Lower lobe of right lung (tissue), 2 donors: ENCODE data around the gene ATP8A1. TPM values are rescaled to one million over a fixed set of nuclear protein-coding genes. Genes with fewer than 3 reads are reported as not detected.
"Not testable (repeated sequence)": the region's sequence is repeated elsewhere in the genome, so short reads cannot be mapped to it uniquely, and the experiment has no call there.

Experiments
- ATAC-seq, 2 donors: fragments of 200-7000 bp; cut with Tn5 transposase; one replicate each; pipeline ENCODE4 v1.9.1; 2020 to 2022; ENCODE audit warnings: mild to moderate bottlenecking in 2 of 2, moderate library complexity in 2 of 2
- DNase-seq: peaks from one replicate; pipeline ENCODE4 v3.0.0-alpha.2; 2020
- H3K27ac ChIP-seq: fragments of 200-600 bp; one replicate; pipeline ENCODE4 v1.8.0; 2022
- H3K27me3 ChIP-seq: fragments of 200-600 bp; one replicate; pipeline ENCODE4 v1.8.0; 2022; ENCODE audit warnings: low read depth
- H3K36me3 ChIP-seq: fragments of 200-600 bp; one replicate; pipeline ENCODE4 v1.8.0; 2022; ENCODE audit warnings: mild to moderate bottlenecking
- H3K4me1 ChIP-seq: fragments of 200-600 bp; one replicate; pipeline ENCODE4 v1.8.0; 2022
- H3K4me3 ChIP-seq: fragments of 200-600 bp; one replicate; pipeline ENCODE4 v1.8.0; 2022; ENCODE audit warnings: mild to moderate bottlenecking
- H3K9me3 ChIP-seq: fragments of 200-600 bp; one replicate; pipeline ENCODE4 v1.8.0; 2022
- intact Hi-C: fragments of 100-400 bp; cut with DNase I; formaldehyde crosslinking; loops from one replicate; pipeline ENCODE4 v1.11.0; 2022
- total RNA-seq: library from RNA; stranded (reverse); fragmentation: NEBNext Ultra II Directional; extraction: Animal tissue kit (Norgen Biotek cat#: 25700); gene quantifications from one replicate; pipeline ENCODE4 v1.2.1, GENCODE V29; 2021
- TF ChIP-seq, protein P1 (sequence below): fragments of 200-600 bp; IDR thresholded peaks from one replicate; pipeline ENCODE4 v1.8.0; 2022; ENCODE audit warnings: antibody characterized with exemption, mild to moderate bottlenecking
- donor health status: DM: no; HTN: yes; CAD: no; lungs with severe emphysema.

Gene ATP8A1
- total RNA-seq, 1 donor from 2014 or later, result 84.7 TPM

DNA sequence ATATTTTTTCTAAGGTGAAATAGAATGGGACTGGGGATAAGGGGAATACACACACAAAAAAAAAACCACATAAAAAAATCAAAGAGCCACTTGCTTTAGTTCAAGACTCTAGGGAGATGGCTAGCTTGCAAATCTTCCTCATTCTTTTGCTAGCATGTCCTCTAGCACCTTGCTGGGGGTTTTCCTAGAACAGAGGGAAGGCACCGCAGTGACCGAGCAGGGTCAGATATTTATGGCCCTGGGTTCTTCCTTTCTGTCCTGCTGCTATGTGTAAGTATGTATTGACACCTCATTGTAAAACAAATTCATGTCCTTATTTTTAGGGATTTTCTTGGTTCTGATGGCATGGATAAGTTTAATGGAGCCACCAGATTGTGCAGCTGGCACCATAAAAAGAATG is 178.4 kb downstream of the ATP8A1 start:
- DNase-seq (no peak), ATAC-seq (no peak)
- no peaks in the 10 kb centered on the region for H3K27me3 ChIP-seq
- no peaks in the 10 kb centered on the region for H3K9me3 ChIP-seq
- intact Hi-C loops, result no loop called here
- TF ChIP-seq, protein P1, sequence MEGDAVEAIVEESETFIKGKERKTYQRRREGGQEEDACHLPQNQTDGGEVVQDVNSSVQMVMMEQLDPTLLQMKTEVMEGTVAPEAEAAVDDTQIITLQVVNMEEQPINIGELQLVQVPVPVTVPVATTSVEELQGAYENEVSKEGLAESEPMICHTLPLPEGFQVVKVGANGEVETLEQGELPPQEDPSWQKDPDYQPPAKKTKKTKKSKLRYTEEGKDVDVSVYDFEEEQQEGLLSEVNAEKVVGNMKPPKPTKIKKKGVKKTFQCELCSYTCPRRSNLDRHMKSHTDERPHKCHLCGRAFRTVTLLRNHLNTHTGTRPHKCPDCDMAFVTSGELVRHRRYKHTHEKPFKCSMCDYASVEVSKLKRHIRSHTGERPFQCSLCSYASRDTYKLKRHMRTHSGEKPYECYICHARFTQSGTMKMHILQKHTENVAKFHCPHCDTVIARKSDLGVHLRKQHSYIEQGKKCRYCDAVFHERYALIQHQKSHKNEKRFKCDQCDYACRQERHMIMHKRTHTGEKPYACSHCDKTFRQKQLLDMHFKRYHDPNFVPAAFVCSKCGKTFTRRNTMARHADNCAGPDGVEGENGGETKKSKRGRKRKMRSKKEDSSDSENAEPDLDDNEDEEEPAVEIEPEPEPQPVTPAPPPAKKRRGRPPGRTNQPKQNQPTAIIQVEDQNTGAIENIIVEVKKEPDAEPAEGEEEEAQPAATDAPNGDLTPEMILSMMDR, result no peak
- no peak overlapping the region for H3K27ac ChIP-seq
- H3K4me1 ChIP-seq, result no peaks in the 10 kb centered on the region
- no peaks in the 10 kb centered on the region for H3K36me3 ChIP-seq
- H3K4me3 ChIP-seq, result no peak overlapping the region

DNA sequence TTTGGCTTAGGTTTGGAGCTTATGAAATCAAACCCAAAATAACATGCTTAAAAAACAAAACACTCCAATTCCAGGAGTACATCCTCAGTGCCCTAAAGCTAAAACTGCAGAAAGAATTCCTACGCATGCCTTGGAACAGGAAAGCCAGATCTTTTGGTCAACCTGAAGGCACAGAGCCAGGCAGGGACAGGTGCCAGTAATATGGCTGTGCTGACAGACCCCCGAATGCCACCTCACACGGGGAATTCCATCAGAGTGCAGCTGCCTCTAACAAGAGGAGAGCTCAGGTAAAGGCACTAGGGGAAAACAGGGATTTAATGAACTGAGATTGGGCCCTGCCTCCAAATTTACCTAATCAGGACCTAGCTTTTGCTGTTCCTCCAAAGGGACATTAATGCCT is 182.5 kb downstream of the ATP8A1 start:
- peak in 1 of 2 donors; percentile 30 for ATAC-seq
- no peaks in the 10 kb centered on the region for H3K36me3 ChIP-seq
- intact Hi-C loops, result no loop called here
- H3K9me3 ChIP-seq, result no peaks in the 10 kb centered on the region
- no peak overlapping the region for H3K4me3 ChIP-seq
- no peak overlapping the region for H3K27ac ChIP-seq
- no peak for DNase-seq
- H3K27me3 ChIP-seq, result no peaks in the 10 kb centered on the region
- TF ChIP-seq, protein P1, result no peak
- no peaks in the 10 kb centered on the region for H3K4me1 ChIP-seq

DNA sequence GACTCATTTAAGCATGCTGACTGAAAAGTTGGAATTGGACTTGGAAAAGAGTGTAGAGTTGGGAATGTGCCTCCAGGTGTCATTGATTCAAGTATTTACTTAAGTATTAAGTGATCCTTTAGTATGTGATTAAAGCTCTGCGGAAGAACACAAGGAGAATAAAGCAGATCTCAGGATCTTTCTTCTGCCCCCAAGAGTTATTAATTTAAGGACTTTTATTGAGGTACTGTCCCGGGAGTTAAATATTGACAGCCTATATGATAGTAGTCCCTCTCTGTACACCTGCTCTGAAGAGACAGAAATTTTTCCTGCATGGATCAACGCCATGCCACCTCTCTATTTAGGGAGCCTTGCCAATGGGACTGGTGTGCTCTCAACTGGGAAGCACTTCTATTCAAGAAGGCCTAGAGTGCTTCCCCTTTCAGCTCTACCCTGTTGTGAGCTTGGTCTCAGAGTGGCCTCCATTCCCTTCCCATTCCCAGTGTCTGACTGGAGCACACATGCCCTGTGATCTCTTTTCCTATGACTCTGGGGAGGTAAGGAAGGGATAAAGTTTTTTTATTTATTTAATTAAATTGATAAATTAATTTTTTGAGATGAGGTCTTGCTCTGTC is 183.7 kb downstream of the ATP8A1 start:
- intact Hi-C loops, result no loop called here
- Histone ChIP-seq H3K27ac (no peak overlapping the region), H3K4me1 (no peaks in the 10 kb centered on the region), H3K27me3 (no peaks in the 10 kb centered on the region), H3K4me3 (no peak overlapping the region), H3K9me3 (no peaks in the 10 kb centered on the region), H3K36me3 (no peaks in the 10 kb centered on the region)
- TF ChIP-seq, protein P1, result no peak
- DNase-seq (no peak), ATAC-seq (peak; percentile 71 to 73)

DNA sequence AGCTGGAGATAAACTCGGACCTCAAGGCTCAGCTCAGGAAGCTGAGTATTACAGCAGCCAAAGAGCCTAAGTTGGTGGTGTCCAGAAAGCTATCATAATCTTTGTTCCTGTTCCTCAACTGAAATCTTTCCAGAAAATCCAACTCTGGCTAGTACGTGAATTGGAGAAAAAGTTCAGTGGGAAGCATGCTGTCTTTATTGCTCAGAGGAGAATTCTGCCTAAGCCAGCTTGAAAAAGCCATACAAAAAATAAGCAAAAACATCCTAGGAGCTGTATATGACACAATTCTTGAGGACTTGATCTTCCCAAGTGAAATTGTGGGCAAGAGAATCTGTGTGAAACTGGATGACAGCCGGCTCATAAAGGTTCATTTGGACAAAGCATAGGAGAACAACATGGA is 185.0 kb downstream of the ATP8A1 start:
- Histone ChIP-seq H3K9me3 (no peaks in the 10 kb centered on the region), H3K27ac (no peak overlapping the region), H3K4me1 (no peaks in the 10 kb centered on the region), H3K36me3 (no peaks in the 10 kb centered on the region), H3K27me3 (no peaks in the 10 kb centered on the region), H3K4me3 (no peak overlapping the region)
- intact Hi-C loops, result no loop called here
- DNase-seq, result no peak
- TF ChIP-seq, protein P1, result no peak
- no peak for ATAC-seq

DNA sequence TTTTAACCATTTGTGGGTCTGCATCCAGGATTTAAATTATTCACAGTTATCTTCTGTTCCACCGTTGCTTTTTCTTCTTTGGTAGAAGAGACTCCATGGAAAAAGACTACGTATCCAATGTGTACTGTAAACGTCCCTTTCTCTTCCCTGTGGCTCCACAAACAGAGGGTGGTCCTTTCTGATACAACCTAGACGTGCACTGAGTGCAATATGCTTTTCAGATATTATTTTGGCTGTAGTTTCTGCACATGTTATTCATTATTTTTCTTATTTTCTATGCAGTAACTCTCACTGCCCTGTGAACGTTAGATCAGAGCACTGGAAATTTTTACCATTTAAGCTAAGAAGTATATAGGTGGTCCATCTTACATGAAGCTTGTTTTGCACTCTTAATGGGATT is 186.9 kb downstream of the ATP8A1 start:
- H3K27me3 ChIP-seq, result no peaks in the 10 kb centered on the region
- no peaks in the 10 kb centered on the region for H3K4me1 ChIP-seq
- H3K27ac ChIP-seq, result no peak overlapping the region
- H3K36me3 ChIP-seq, result peaks cover under 1% of the 10 kb centered on the region
- no peak overlapping the region for H3K4me3 ChIP-seq
- H3K9me3 ChIP-seq, result no peaks in the 10 kb centered on the region
- ATAC-seq, result no peak
- TF ChIP-seq, protein P1, result no peak
- intact Hi-C loops, result no loop called here
- no peak for DNase-seq

DNA sequence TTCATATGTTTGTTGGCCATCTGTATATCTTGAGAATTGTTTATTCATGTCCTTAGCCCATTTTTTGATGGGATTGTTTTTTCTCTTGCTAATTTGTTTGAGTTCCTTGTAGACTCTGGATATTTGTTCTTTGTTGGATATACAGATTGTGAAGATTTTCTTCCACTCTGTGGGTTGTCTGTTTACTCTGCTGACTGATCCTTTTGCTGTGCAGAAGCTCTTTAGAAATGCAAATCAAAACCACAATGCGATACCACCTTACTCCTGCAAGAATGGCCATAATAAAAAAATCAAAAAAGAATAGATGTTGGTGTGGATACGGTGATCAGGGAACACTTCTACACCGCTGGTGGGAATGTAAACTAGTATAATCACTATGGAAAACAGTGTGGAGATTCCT is 189.1 kb downstream of the ATP8A1 start:
- H3K4me1 ChIP-seq, H3K4me3 ChIP-seq, H3K27ac ChIP-seq, DNase-seq, H3K9me3 ChIP-seq, ATAC-seq, H3K27me3 ChIP-seq, intact Hi-C loops: not testable (repeated sequence)
- peaks cover 17% of the 10 kb centered on the region for H3K36me3 ChIP-seq
